ENCODE data around the gene FBXL16. TPM values are rescaled to one million over a fixed set of nuclear protein-coding genes. Genes with fewer than 3 reads are reported as not detected.

The FBXL16 gene
- total RNA-seq, 3 donors from 2014 or later, result 2.6 to 4.2 TPM; not detected in 1

DNA sequence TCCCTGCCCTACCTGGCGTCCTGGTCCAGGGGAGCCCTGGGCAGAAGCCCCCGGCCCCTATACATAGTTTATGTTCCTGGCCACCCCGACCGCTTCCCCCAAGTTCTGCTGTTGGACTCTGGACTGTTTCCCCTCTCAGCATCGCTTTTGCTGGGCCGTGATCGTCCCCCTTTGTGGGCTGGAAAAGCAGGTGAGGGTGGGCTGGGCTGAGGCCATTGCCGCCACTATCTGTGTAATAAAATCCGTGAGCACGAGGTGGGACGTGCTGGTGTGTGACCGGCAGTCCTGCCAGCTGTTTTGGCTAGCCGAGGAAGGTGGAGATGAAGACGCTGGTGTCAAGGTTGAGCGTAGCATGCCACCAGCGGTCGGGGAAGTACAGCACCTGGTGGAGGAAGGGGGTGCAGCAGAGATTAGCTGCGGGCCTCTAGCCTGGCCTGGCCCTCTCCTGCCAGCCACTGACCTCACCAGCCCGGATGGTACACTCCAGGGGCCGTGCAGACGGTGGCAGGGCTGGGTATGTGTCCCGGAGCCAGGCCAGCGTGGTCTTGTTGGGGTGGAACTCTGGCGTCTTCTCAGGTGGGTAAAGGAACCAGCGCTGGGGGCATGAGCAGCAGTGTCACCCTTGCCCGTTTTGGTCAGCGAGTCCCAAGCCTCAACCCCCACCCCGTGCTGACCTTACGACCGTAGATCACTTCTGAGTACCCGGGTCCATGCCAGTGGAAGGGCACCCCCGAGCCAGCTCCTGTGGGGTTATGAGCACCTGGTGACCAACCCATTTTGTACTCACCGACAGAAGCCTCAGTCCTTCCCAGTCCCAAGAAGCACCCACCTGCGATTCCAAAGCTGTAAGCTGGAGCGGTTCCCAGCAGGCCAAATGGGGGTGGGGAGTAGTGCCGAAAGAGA is 22.9 kb downstream of the FBXL16 start:
- no peak for DNase-seq (ENCODE audit: low spot score in 2 of 2)
- intact Hi-C loops (cut with DNase I; ENCODE audit: low total_unique reads), result no loop called here
- no peaks in the 10 kb centered on the region for H3K36me3 ChIP-seq
- H3K9me3 ChIP-seq, result no peaks in the 10 kb centered on the region
- H3K4me1 ChIP-seq, result peaks cover 17 to 37% of the 10 kb centered on the region in 2 donors
- no peak overlapping the region for H3K27ac ChIP-seq
- peak overlapping the region in 2 of 3 donors; percentile 76 to 90 for H3K4me3 ChIP-seq
- no peak for TF ChIP-seq POLR2A (IDR thresholded peaks at IDR 0.05)
- TF ChIP-seq POLR2AphosphoS5 (IDR thresholded peaks at IDR 0.05), result no peak
- TF ChIP-seq CTCF (IDR thresholded peaks at IDR 0.05), result no peak
- H3K27me3 ChIP-seq, result no peaks in the 10 kb centered on the region

GRCh38 chr16:681746-682427 is 23.7 kb downstream of the FBXL16 start:
- Histone ChIP-seq H3K4me3 (peak overlapping the region in 2 of 3 donors; percentile 86 to 90), H3K9me3 (no peaks in the 10 kb centered on the region), H3K27me3 (no peaks in the 10 kb centered on the region), H3K36me3 (no peaks in the 10 kb centered on the region), H3K27ac (peak overlapping the region in 1 of 2 donors; percentile 12), H3K4me1 (peaks cover 17 to 41% of the 10 kb centered on the region in 2 donors)
- TF ChIP-seq POLR2A (IDR thresholded peaks at IDR 0.05), result no peak
- TF ChIP-seq POLR2AphosphoS5 (IDR thresholded peaks at IDR 0.05), result no peak
- TF ChIP-seq CTCF (IDR thresholded peaks at IDR 0.05), result no peak
- intact Hi-C loops (cut with DNase I; ENCODE audit: low total_unique reads), result no loop called here
- no peak for DNase-seq (ENCODE audit: low spot score in 2 of 2)

GRCh38 chr16:680967-681745 is 24.4 kb downstream of the FBXL16 start:
- peak overlapping the region; percentile 80 to 96 for H3K27ac ChIP-seq
- peak overlapping the region; percentile 72 to 90 (median 86) for H3K4me3 ChIP-seq
- H3K27me3 ChIP-seq, result no peaks in the 10 kb centered on the region
- peaks cover 17 to 41% of the 10 kb centered on the region in 2 donors for H3K4me1 ChIP-seq
- intact Hi-C loops (cut with DNase I; ENCODE audit: low total_unique reads), result no loop called here
- H3K9me3 ChIP-seq, result no peaks in the 10 kb centered on the region
- no peak for DNase-seq (ENCODE audit: low spot score in 2 of 2)
- no peaks in the 10 kb centered on the region for H3K36me3 ChIP-seq
- TF ChIP-seq POLR2AphosphoS5 (IDR thresholded peaks at IDR 0.05), result no peak
- no peak for TF ChIP-seq CTCF (IDR thresholded peaks at IDR 0.05)
- no peak for TF ChIP-seq POLR2A (IDR thresholded peaks at IDR 0.05)

- TF ChIP-seq CTCF (IDR thresholded peaks at IDR 0.05) (no peak), POLR2A (IDR thresholded peaks at IDR 0.05) (no peak), POLR2AphosphoS5 (IDR thresholded peaks at IDR 0.05) (no peak)
- no peak for DNase-seq (ENCODE audit: low spot score in 2 of 2)
- Histone ChIP-seq H3K4me3 (peak overlapping the region; percentile 72 to 90 (median 86)), H3K36me3 (no peaks in the 10 kb centered on the region), H3K9me3 (no peaks in the 10 kb centered on the region), H3K4me1 (peaks cover 17 to 41% of the 10 kb centered on the region in 2 donors), H3K27ac (peak overlapping the region; percentile 80 to 96), H3K27me3 (no peaks in the 10 kb centered on the region)
- intact Hi-C loops (cut with DNase I; ENCODE audit: low total_unique reads), result no loop called here
These were observed 25.0 kb downstream of the FBXL16 start for GRCh38 chr16:680625-680945.

All from breast epithelium (tissue), 4 donors.